Smooth muscle cell (in vitro differentiated cells): ENCODE measurements around the gene ATP6V1B1. TPM values are rescaled to one million over a fixed set of nuclear protein-coding genes. Genes with fewer than 3 reads are reported as not detected.

Source experiments
- DNase-seq: peaks from one replicate; lab custom pipeline; 2025; ENCODE audit not compliant: unreplicated experiment; lab: John Stamatoyannopoulos, UW
- H2AFZ ChIP-seq: fragments of 200-600 bp; sonication (generic); 2 replicates; pipeline ENCODE4 v1.6.0; 2016; ENCODE audit warnings: antibody characterized with exemption, low read depth, mild to moderate bottlenecking
- H3F3A ChIP-seq: fragments of 200-600 bp; sonication (generic); 2 replicates; pipeline ENCODE4 v1.6.0; 2017; ENCODE audit warnings: antibody characterized with exemption, low read depth
- H3K27ac ChIP-seq: fragments of 200-600 bp; sonication (generic); 2 replicates; pipeline ENCODE4 v1.5.1; 2016; ENCODE audit warnings: low read depth, mild to moderate bottlenecking
- H3K27me3 ChIP-seq: fragments of 200-600 bp; sonication (generic); 2 replicates; pipeline ENCODE4 v1.6.1; 2016; ENCODE audit warnings: low read depth, mild to moderate bottlenecking
- H3K36me3 ChIP-seq: fragments of 200-600 bp; sonication (generic); 2 replicates; pipeline ENCODE4 v1.5.1; 2016; ENCODE audit warnings: low read depth
- H3K4me1 ChIP-seq: fragments of 200-600 bp; sonication (generic); 2 replicates; pipeline ENCODE4 v1.5.1; 2016; ENCODE audit warnings: low read depth
- H3K4me2 ChIP-seq: fragments of 200-600 bp; sonication (generic); 2 replicates; pipeline ENCODE4 v1.6.0; 2016; ENCODE audit warnings: mild to moderate bottlenecking
- H3K4me3 ChIP-seq: fragments of 200-600 bp; sonication (generic); 2 replicates; pipeline ENCODE4 v1.5.1; 2016; ENCODE audit warnings: mild to moderate bottlenecking
- H3K79me2 ChIP-seq: fragments of 200-600 bp; sonication (generic); 2 replicates; pipeline ENCODE4 v1.6.0; 2016; ENCODE audit warnings: low read depth, mild to moderate bottlenecking
- H3K9ac ChIP-seq: fragments of 200-600 bp; sonication (generic); 2 replicates; pipeline ENCODE4 v1.6.0; 2016; ENCODE audit warnings: low read depth
- H3K9me3 ChIP-seq: fragments of 200-600 bp; sonication (generic); replicated peaks from 2 replicates; pipeline ENCODE4 v1.5.1; 2016; ENCODE audit warnings: low read depth
- H4K20me1 ChIP-seq: fragments of 200-600 bp; sonication (generic); 2 replicates; pipeline ENCODE4 v1.6.0; 2016; ENCODE audit warnings: low read depth
- CTCF ChIP-seq: fragments of 200-600 bp; sonication (generic); IDR thresholded peaks from 2 replicates; pipeline ENCODE4 v1.5.1; 2017; ENCODE audit warnings: borderline replicate concordance, mild to moderate bottlenecking, antibody characterized with exemption; ENCODE audit not compliant: insufficient read depth, poor library complexity, severe bottlenecking
- WGBS: methylation state at CpG from one replicate; pipeline ENCODE4 v1.1.7; 2016; ENCODE audit warnings: low lambda C conversion rate; 5-methylcytosine and 5-hydroxymethylcytosine counted together
- polyA plus RNA-seq: library from polyadenylated mRNA; unstranded; fragments of >200 nt; fragmentation: Nextera tagmentation; extraction: Ambion mirVana; gene quantifications from 2 replicates; pipeline ENCODE4 v1.2.1, GENCODE V29; 2016
- total RNA-seq: library from RNA; depleted of rRNA; stranded (reverse); fragments of >200 nt; gene quantifications from 2 replicates; pipeline ENCODE4 v1.2.3, GENCODE V29; 2014

Gene ATP6V1B1
- total and polyA plus RNA-seq, 2 experiments from 2014 or later: 0.59 TPM; not detected in 1

- Histone ChIP-seq H3K79me2 (no peaks in the 10 kb centered on the region), H3K4me2 (no peak overlapping the region), H4K20me1 (peaks cover 23% of the 10 kb centered on the region), H3K9me3 (no peaks in the 10 kb centered on the region), H3F3A (no peaks in the 10 kb centered on the region), H3K27me3 (no peaks in the 10 kb centered on the region), H2AFZ (no peak overlapping the region), H3K36me3 (no peaks in the 10 kb centered on the region), H3K27ac (no peak overlapping the region), H3K4me3 (no peak overlapping the region), H3K9ac (no peak overlapping the region), H3K4me1 (peaks cover 10% of the 10 kb centered on the region)
- DNase-seq: no peak
- 98% methylated on average over 14 of the region's 14 CpGs for WGBS
- no peak for TF ChIP-seq CTCF
These were observed 46.4 kb downstream of the ATP6V1B1 start for GRCh38 chr2:70981866-70982810.

- no peaks in the 10 kb centered on the region for H3K79me2 ChIP-seq
- peaks cover 5% of the 10 kb centered on the region for H3K4me1 ChIP-seq
- H3K4me3 ChIP-seq: no peak overlapping the region
- no peaks in the 10 kb centered on the region for H3K9me3 ChIP-seq
- TF ChIP-seq CTCF: no peak
- no peaks in the 10 kb centered on the region for H3K27me3 ChIP-seq
- WGBS: 98% methylated on average over 3 of the region's 3 CpGs
- no peak overlapping the region for H2AFZ ChIP-seq
- H3F3A ChIP-seq: no peaks in the 10 kb centered on the region
- peaks cover 23% of the 10 kb centered on the region for H4K20me1 ChIP-seq
- no peak overlapping the region for H3K27ac ChIP-seq
- no peaks in the 10 kb centered on the region for H3K36me3 ChIP-seq
- no peak overlapping the region for H3K4me2 ChIP-seq
- no peak for DNase-seq
- H3K9ac ChIP-seq: no peak overlapping the region
These were observed 47.3 kb downstream of the ATP6V1B1 start for GRCh38 chr2:70982971-70983370.

GRCh38 chr2:70983506-70984227 is 48.0 kb downstream of the ATP6V1B1 start:
- no peak overlapping the region for H3K4me3 ChIP-seq
- no peaks in the 10 kb centered on the region for H3F3A ChIP-seq
- H2AFZ ChIP-seq: no peak overlapping the region
- no peak for DNase-seq
- H3K4me2 ChIP-seq: no peak overlapping the region
- no peaks in the 10 kb centered on the region for H3K36me3 ChIP-seq
- H3K9me3 ChIP-seq: no peaks in the 10 kb centered on the region
- no peak overlapping the region for H3K27ac ChIP-seq
- no peak for TF ChIP-seq CTCF
- no peaks in the 10 kb centered on the region for H3K79me2 ChIP-seq
- H3K27me3 ChIP-seq: no peaks in the 10 kb centered on the region
- H4K20me1 ChIP-seq: peaks cover 23% of the 10 kb centered on the region
- H3K4me1 ChIP-seq: no peaks in the 10 kb centered on the region
- WGBS: 96% methylated on average over 8 of the region's 8 CpGs
- H3K9ac ChIP-seq: no peak overlapping the region
